K562 (cell line): ENCODE data around the gene LHPP. TPM values are rescaled to one million over a fixed set of nuclear protein-coding genes. Genes with fewer than 3 reads are reported as not detected.

Experiments used
- BCL6 ChIP-seq: fragments of 250-450 bp; sonication (Bioruptor Pico); IDR thresholded peaks from 2 replicates; pipeline ENCODE4 v1.4.0; 2020
- ERF ChIP-seq: fragments of 450-650 bp; formaldehyde crosslinking; IDR thresholded peaks from 2 replicates; pipeline ENCODE4 v1.4.0; 2020; ENCODE audit warnings: mild to moderate bottlenecking, mixed read lengths
- HDGF ChIP-seq: fragments of 450-650 bp; IDR thresholded peaks from 2 replicates; pipeline ENCODE4 v1.6.1; 2016
- HEY1 ChIP-seq: fragments of 250-450 bp; sonication (Bioruptor Pico); IDR thresholded peaks from 2 replicates; pipeline ENCODE4 v1.5.0; 2020; ENCODE audit warnings: mild to moderate bottlenecking, moderate library complexity, borderline replicate concordance
- HNRNPL ChIP-seq: fragments of 200-400 bp; formaldehyde crosslinking; IDR thresholded peaks from 2 replicates; pipeline ENCODE4 v1.6.1; 2017; ENCODE audit warnings: low read depth, mild to moderate bottlenecking, low read length
- SREBF2 ChIP-seq: sonication (generic); formaldehyde crosslinking; IDR thresholded peaks from 2 replicates; pipeline ENCODE4 v1.4.0; 2020; ENCODE audit warnings: mild to moderate bottlenecking, missing genetic modification reagents
- TEAD1 ChIP-seq, 2 experiments: fragments of 450-650 bp in 1 of 2; sonication (generic) in 1 of 2; formaldehyde crosslinking; IDR thresholded peaks; 2 replicates each; pipeline versions ENCODE4 v1.4.0 to v1.8.0; 2020 to 2022; ENCODE audit warnings: mild to moderate bottlenecking in 2 of 2, missing genetic modification reagents in 1 of 2
- ZFPM2 ChIP-seq: fragments of 250-450 bp; sonication (Bioruptor Pico); IDR thresholded peaks from 2 replicates; pipeline ENCODE4 v1.5.1; 2022; ENCODE audit warnings: mild to moderate bottlenecking
- ZNF174 ChIP-seq: fragments of 250-450 bp; sonication (Bioruptor Pico); IDR thresholded peaks from 2 replicates; pipeline ENCODE4 v1.4.0; 2020; ENCODE audit warnings: mild to moderate bottlenecking
- polyA plus RNA-seq, 8 experiments: library from polyadenylated mRNA; depleted of rRNA in 4 of 8; stranded (reverse) in 5 of 8; unstranded in 3 of 8; fragments of >200 nt; fragmentation: Nextera tagmentation in 2 of 8; fragmentation: Illumina TruSeq in 1 of 8; extraction: Ambion mirVana in 2 of 8; extraction: Trizol in 1 of 8; gene quantifications; 2 replicates each; pipeline versions ENCODE4 v1.2.1 to v1.2.3, GENCODE V29; 2011 to 2014; ENCODE audit warnings: inconsistent platforms in 1 of 8, missing spikeins in 1 of 8
- total RNA-seq, 7 experiments: library from RNA; depleted of rRNA in 6 of 7; stranded (reverse); fragments of >200 nt in 6 of 7; fragmentation: Illumina TruSeq in 2 of 7; extraction: Trizol in 2 of 7; gene quantifications; 2 replicates each; pipeline versions ENCODE4 v1.2.1 to v1.2.3, GENCODE V29; 2011 to 2021; ENCODE audit warnings: low replicate concordance in 1 of 7
- TF ChIP-seq, protein P1 (sequence below), 2 experiments: fragments of 450-650 bp; conservative IDR thresholded peaks; 2 replicates each; pipeline ENCODE4 v1.6.1; 2017; ENCODE audit warnings: mild to moderate bottlenecking in 2 of 2, moderate library complexity in 2 of 2
- TF ChIP-seq, protein P2 (sequence below), 2 experiments: fragments of 450-650 bp in 1 of 2; sonication (generic) in 1 of 2; formaldehyde crosslinking in 1 of 2; IDR thresholded peaks in 1 of 2; conservative IDR thresholded peaks in 1 of 2; 2 replicates each; pipeline versions ENCODE4 v1.6.1 to v1.8.1; 2016 to 2023; ENCODE audit warnings: mild to moderate bottlenecking in 2 of 2, moderate library complexity in 2 of 2, inconsistent platforms in 1 of 2, missing genetic modification reagents in 1 of 2
- TF ChIP-seq, protein P3 (sequence below): fragments of 250-450 bp; sonication (Bioruptor Pico); IDR thresholded peaks from 2 replicates; pipeline ENCODE4 v1.5.0; 2021
- TF ChIP-seq, protein P4 (sequence below): fragments of 450-650 bp; IDR thresholded peaks from 2 replicates; pipeline ENCODE4 v1.6.1; 2016; ENCODE audit warnings: borderline replicate concordance
- TF ChIP-seq, protein P5 (sequence below): fragments of 250-450 bp; sonication (Bioruptor Pico); IDR thresholded peaks from 2 replicates; pipeline ENCODE4 v1.5.0; 2020; ENCODE audit warnings: mild to moderate bottlenecking
- TF ChIP-seq, protein P6 (sequence below): fragments of 150-350 bp; IDR thresholded peaks from 2 replicates; pipeline ENCODE4 v1.6.1; 2014; ENCODE audit warnings: low read depth, mild to moderate bottlenecking, low read length, borderline replicate concordance

LHPP gene
- total and polyA plus RNA-seq, 9 of the 15 experiments (the other 6 are each of a cell fraction or from before 2014, with no cell fraction given): 0.34 to 7.4 (median 3.0) TPM

DNA sequence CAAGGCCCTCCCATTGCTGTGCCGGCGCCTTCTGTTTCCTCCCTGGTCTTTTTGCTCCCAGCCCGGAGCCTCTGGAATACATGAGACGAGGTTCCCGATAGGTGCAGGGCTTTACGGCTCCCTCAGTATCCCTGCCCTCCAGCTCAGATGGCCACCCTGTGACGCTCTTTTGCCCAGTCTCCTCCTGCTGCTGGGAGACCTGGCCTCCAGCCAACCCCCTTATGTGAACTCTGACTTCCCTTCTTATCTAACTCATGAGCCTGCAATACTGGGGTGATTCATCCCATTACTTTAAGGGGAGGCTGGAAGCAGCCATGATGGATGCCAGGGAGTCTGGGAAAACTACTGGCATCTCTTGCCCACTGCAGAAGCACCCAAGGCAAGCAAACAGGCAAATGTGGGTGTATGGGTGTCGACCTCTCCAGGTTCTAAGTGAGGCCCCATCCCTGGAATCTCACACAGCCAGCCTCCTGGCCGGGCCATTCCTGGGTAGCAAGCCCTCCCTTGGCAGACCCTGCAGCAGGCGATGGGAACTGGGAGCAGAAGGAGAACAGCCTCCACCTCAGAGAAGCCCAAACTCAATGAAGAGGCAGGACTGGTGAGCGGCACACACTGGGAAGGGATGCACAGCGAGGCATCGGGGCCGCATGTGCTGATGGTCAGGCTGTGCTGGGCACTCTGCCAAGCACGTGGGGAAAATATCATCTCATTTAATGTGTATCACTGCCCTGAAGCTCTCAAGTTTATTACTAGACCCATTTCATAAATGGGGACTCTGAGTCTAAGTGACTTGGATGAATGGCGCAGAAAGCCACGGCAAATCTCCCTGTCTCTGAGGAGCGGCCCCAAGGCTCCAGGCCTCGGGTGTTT, 185.1 kb downstream of the LHPP start (continued):
- TF ChIP-seq, protein P1, sequence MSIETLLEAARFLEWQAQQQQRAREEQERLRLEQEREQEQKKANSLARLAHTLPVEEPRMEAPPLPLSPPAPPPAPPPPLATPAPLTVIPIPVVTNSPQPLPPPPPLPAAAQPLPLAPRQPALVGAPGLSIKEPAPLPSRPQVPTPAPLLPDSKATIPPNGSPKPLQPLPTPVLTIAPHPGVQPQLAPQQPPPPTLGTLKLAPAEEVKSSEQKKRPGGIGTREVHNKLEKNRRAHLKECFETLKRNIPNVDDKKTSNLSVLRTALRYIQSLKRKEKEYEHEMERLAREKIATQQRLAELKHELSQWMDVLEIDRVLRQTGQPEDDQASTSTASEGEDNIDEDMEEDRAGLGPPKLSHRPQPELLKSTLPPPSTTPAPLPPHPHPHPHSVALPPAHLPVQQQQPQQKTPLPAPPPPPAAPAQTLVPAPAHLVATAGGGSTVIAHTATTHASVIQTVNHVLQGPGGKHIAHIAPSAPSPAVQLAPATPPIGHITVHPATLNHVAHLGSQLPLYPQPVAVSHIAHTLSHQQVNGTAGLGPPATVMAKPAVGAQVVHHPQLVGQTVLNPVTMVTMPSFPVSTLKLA (conservative IDR thresholded peaks at IDR 0.05): no peak
- TF ChIP-seq, protein P2, sequence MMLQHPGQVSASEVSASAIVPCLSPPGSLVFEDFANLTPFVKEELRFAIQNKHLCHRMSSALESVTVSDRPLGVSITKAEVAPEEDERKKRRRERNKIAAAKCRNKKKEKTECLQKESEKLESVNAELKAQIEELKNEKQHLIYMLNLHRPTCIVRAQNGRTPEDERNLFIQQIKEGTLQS (IDR thresholded peaks at IDR 0.05): peak; percentile 77
- TF ChIP-seq, protein P2 (CRISPR knock-in tag; conservative IDR thresholded peaks at IDR 0.05): no peak
- TF ChIP-seq HDGF (no peak), BCL6 (CRISPR knock-in tag) (no peak), HNRNPL (no peak), HEY1 (CRISPR knock-in tag) (no peak), ERF (no peak), TEAD1 (CRISPR knock-in tag; IDR thresholded peaks at IDR 0.05) (no peak), SREBF2 (CRISPR knock-in tag) (no peak), ZFPM2 (CRISPR knock-in tag) (no peak), ZNF174 (CRISPR knock-in tag) (no peak)
- TF ChIP-seq, protein P3, sequence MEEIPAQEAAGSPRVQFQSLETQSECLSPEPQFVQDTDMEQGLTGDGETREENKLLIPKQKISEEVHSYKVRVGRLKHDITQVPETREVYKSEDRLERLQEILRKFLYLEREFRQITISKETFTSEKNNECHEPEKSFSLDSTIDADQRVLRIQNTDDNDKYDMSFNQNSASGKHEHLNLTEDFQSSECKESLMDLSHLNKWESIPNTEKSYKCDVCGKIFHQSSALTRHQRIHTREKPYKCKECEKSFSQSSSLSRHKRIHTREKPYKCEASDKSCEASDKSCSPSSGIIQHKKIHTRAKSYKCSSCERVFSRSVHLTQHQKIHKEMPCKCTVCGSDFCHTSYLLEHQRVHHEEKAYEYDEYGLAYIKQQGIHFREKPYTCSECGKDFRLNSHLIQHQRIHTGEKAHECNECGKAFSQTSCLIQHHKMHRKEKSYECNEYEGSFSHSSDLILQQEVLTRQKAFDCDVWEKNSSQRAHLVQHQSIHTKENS (CRISPR knock-in tag): no peak
- TF ChIP-seq, protein P4, sequence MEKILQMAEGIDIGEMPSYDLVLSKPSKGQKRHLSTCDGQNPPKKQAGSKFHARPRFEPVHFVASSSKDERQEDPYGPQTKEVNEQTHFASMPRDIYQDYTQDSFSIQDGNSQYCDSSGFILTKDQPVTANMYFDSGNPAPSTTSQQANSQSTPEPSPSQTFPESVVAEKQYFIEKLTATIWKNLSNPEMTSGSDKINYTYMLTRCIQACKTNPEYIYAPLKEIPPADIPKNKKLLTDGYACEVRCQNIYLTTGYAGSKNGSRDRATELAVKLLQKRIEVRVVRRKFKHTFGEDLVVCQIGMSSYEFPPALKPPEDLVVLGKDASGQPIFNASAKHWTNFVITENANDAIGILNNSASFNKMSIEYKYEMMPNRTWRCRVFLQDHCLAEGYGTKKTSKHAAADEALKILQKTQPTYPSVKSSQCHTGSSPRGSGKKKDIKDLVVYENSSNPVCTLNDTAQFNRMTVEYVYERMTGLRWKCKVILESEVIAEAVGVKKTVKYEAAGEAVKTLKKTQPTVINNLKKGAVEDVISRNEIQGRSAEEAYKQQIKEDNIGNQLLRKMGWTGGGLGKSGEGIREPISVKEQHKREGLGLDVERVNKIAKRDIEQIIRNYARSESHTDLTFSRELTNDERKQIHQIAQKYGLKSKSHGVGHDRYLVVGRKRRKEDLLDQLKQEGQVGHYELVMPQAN: no peak
- TF ChIP-seq, protein P5, sequence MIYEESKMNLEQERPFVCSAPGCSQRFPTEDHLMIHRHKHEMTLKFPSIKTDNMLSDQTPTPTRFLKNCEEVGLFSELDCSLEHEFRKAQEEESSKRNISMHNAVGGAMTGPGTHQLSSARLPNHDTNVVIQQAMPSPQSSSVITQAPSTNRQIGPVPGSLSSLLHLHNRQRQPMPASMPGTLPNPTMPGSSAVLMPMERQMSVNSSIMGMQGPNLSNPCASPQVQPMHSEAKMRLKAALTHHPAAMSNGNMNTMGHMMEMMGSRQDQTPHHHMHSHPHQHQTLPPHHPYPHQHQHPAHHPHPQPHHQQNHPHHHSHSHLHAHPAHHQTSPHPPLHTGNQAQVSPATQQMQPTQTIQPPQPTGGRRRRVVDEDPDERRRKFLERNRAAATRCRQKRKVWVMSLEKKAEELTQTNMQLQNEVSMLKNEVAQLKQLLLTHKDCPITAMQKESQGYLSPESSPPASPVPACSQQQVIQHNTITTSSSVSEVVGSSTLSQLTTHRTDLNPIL (CRISPR knock-in tag): no peak
- TF ChIP-seq, protein P6, sequence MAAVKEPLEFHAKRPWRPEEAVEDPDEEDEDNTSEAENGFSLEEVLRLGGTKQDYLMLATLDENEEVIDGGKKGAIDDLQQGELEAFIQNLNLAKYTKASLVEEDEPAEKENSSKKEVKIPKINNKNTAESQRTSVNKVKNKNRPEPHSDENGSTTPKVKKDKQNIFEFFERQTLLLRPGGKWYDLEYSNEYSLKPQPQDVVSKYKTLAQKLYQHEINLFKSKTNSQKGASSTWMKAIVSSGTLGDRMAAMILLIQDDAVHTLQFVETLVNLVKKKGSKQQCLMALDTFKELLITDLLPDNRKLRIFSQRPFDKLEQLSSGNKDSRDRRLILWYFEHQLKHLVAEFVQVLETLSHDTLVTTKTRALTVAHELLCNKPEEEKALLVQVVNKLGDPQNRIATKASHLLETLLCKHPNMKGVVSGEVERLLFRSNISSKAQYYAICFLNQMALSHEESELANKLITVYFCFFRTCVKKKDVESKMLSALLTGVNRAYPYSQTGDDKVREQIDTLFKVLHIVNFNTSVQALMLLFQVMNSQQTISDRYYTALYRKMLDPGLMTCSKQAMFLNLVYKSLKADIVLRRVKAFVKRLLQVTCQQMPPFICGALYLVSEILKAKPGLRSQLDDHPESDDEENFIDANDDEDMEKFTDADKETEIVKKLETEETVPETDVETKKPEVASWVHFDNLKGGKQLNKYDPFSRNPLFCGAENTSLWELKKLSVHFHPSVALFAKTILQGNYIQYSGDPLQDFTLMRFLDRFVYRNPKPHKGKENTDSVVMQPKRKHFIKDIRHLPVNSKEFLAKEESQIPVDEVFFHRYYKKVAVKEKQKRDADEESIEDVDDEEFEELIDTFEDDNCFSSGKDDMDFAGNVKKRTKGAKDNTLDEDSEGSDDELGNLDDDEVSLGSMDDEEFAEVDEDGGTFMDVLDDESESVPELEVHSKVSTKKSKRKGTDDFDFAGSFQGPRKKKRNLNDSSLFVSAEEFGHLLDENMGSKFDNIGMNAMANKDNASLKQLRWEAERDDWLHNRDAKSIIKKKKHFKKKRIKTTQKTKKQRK: no peak
